Choroid plexus epithelial cell (primary cell): ENCODE data around the gene H1-8.

Experiments used
- DNase-seq: peaks from one replicate; pipeline ENCODE4 v3.0.0-alpha.2; 2010; ENCODE audit warnings: low read depth
- H3K4me3 ChIP-seq: 2 replicates; pipeline ENCODE4 v1.5.1; 2011; ENCODE audit warnings: low read depth, mild to moderate bottlenecking, control low read depth, low read length, moderate library complexity
- TF ChIP-seq, protein P1 (sequence below): conservative IDR thresholded peaks from 2 replicates; pipeline ENCODE4 v1.5.1; 2011; ENCODE audit warnings: low read depth, mild to moderate bottlenecking, control low read depth, inconsistent platforms, low read length, moderate library complexity

Gene H1-8

DNA sequence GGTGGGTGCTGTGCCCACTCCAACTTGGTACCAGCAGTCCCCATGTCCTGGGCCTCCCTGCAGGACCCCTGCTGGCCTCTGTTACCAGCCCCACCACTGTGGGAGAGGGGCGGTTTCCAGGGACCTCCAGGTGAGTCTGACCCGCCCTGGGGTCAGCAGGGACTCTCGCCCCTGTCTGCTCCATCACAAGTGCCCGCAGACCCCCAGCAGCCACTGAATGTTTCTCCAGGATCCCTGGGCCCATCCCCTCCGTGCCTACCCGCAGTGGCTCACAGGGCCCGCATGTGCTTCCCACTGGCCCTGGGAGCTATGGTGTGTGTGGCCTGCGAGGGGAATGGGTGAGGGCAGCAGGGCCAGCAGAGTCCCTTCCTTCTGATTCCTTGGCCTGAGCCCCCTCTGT is 24.4 kb upstream of the H1-8 start:
- H3K4me3 ChIP-seq, result no peak overlapping the region
- no peak for DNase-seq
- TF ChIP-seq, protein P1, sequence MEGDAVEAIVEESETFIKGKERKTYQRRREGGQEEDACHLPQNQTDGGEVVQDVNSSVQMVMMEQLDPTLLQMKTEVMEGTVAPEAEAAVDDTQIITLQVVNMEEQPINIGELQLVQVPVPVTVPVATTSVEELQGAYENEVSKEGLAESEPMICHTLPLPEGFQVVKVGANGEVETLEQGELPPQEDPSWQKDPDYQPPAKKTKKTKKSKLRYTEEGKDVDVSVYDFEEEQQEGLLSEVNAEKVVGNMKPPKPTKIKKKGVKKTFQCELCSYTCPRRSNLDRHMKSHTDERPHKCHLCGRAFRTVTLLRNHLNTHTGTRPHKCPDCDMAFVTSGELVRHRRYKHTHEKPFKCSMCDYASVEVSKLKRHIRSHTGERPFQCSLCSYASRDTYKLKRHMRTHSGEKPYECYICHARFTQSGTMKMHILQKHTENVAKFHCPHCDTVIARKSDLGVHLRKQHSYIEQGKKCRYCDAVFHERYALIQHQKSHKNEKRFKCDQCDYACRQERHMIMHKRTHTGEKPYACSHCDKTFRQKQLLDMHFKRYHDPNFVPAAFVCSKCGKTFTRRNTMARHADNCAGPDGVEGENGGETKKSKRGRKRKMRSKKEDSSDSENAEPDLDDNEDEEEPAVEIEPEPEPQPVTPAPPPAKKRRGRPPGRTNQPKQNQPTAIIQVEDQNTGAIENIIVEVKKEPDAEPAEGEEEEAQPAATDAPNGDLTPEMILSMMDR, result no peak

DNA sequence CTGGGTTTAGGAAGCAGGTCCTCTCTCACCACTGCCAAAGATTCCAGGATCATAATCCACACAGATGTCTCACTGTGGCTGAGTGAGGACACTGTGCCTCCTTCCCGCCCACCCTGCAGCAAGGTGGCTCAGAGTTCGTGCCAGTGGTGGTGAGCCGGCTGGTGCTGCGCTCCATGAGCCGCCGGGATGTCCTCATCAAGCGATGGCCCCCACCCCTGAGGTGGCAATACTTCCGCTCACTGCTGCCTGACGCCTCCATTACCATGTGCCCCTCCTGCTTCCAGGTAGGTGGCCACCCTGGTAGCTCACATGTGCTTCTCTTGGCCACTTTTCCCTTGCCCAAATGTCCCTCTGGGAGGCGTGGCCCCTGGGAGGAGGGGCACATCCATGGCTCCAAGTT is 23.5 kb upstream of the H1-8 start:
- no peak for DNase-seq
- TF ChIP-seq, protein P1, result no peak
- H3K4me3 ChIP-seq, result no peak overlapping the region

DNA sequence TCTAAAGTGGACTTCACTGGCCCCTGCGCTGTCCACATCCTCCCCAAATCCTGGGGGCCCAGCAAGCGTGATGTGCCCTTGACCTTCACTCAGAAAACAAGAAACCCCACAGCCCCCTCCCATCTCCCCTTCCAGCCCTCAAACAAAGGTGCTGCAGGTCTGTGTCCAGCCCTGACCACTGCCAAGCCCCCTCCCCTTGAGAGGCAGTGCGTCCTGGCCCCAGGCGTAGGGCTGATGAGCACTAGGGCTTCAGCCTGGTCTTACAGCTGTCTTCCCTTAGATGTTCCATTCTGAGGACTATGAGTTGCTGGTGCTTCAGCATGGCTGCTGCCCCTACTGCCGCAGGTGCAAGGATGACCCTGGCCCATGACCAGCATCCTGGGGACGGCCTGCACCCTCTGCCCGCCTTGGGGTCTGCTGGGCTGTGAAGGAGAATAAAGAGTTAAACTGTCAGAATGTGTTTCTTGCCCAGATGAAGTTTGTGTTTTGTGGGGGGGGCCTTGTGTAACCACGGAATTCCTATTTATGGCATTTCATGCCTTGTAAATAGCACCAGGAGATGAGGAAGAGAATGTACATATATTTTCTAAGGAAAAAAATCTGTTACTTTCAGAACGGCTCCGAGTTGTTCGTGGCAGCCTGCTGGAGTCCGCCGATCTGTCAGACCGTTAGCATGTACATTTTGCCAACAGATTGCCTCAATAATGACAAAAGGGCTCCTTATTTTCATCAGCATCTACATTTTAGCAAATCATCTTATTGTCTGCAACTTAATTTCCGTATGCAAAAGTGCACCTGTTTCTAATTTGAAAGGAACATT is 22.9 kb upstream of the H1-8 start:
- TF ChIP-seq, protein P1, result no peak
- H3K4me3 ChIP-seq, result no peak overlapping the region
- DNase-seq, result no peak

DNA sequence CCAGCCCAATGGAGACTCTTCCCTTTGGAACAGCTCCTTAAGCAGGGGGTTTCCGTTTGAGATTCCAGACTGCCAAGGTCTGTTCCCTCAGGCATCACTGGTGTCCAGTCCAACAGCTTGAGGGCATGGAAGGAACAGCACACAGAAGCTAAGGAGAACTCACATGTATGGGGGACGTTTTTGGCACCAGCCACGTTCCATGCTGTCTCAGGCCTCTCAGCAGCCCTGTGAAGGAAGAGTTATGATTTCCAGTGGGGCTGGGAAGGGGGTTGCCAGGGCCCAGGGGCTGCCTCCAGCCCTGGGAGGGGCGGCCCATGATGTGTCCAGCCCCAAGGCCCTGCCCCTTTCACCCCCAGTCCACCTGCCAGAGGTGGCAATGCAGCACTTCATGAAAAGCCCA is 22.0 kb upstream of the H1-8 start:
- DNase-seq, result no peak
- no peak overlapping the region for H3K4me3 ChIP-seq
- TF ChIP-seq, protein P1, result no peak

DNA sequence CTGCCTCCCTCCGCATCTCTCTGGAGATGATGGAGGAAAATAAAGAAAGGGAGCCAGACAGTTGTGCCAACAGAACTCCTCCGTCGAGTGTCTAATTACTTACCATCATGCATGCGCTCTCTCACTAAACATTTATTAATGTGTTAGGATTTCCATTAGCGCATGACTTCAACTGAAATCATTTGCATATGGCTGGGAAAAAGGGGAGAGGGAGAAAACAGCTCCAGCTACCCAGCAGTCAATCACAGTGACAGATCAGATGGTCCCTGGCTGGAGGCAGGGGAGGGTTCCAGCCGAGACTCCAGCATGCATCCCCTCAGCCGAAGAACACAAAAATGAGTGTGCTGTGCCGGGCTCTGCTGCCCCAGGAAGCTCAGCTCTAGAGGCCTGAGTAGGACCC is 21.4 kb upstream of the H1-8 start:
- no peak overlapping the region for H3K4me3 ChIP-seq
- no peak for DNase-seq
- TF ChIP-seq, protein P1, result no peak

DNA sequence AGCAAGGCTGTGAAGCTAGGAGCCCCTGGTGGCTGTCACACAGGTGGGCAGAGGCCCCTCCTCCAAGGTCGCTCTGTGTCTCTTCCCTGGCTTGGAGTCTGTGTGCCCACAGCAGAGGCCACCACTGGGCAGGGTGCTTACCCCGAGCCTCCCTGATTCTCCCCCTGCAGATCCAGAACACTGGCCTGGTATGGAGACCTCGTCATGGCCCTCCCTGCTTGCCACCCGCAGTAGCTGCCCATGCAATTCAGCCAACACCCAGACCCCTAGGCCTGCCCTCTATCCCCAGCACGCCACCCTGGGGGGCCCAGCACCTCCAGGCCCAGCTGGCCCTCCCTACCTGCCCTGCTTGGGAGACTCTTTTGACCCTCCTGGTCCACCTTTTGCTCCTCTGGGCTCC is 20.0 kb upstream of the H1-8 start:
- TF ChIP-seq, protein P1, result no peak
- DNase-seq, result no peak

DNA sequence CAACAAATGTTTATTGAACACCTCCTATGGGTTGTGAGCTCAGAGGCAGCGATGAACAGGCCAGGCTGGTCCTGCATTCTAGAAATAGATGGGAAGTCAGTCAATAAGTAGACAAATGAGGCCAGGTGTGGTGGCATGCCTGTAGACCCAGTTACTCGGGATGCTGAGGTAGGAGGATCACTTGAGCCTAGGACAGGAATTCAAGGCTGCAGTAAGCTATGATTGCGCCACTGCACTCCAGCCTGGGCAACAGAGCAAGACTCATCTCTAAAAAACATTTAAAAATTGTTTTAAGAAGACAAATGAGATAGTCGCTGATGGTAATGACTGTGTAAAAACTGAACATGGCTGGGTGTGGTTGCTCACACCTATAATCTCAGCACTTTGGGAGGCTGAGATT is 18.9 kb upstream of the H1-8 start:
- no peak overlapping the region for H3K4me3 ChIP-seq
- TF ChIP-seq, protein P1, result no peak
- no peak for DNase-seq

More for the DNA sequence above, 20.0 kb upstream of the H1-8 start:
- H3K4me3 ChIP-seq, result no peak overlapping the region
